ENCODE data around the gene SLC25A42. TPM values are rescaled to one million over a fixed set of nuclear protein-coding genes. Genes with fewer than 3 reads are reported as not detected.

SLC25A42 gene
- total and polyA plus RNA-seq, 2 donors (not counting 3 experiments of a cell fraction or from before 2014, with no cell fraction given), result 6.2 to 6.3 TPM

- H3K9me3 ChIP-seq (replicated peaks; ENCODE audit: control insufficient read depth, insufficient read depth, low read length), result no peaks in the 10 kb centered on the region
- dilution Hi-C loops (cut with MboI; ENCODE audit: extremely low pct_ligation_motif_present, low sequenced_read_pairs) (no loop called here), intact Hi-C loops (cut with micrococcal nuclease) (no loop called here)
- ChIA-PET CTCF (no interaction called here), POLR2A (no interaction called here)
- no peak overlapping the region for H2AFZ ChIP-seq (ENCODE audit: low read depth, low read length)
- H3K27me3 ChIP-seq (ENCODE audit: control insufficient read depth in 2 of 2, insufficient read depth in 2 of 2, low read length in 2 of 2), result no peaks in the 10 kb centered on the region
- H3K9me1 ChIP-seq (replicated peaks; ENCODE audit: control insufficient read depth, extremely low read depth, insufficient read depth, low read length), result no peaks in the 10 kb centered on the region
- no TSS peak for BruUV-seq (replicated peaks)
- H3K4me3 ChIP-seq (replicated peaks in 1 of 3; ENCODE audit: insufficient read depth in 1 of 3, low read depth in 1 of 3, low read length in 3 of 3), result no peak overlapping the region
- H3K27ac ChIP-seq (ENCODE audit: insufficient read depth, low read depth, low read length), result no peak overlapping the region
- H3K4me2 ChIP-seq (ENCODE audit: insufficient read depth, low read length), result no peak overlapping the region
- H3K9ac ChIP-seq (replicated peaks; ENCODE audit: extremely low read depth, insufficient read depth, low read length), result no peak overlapping the region
- no peak for FAIRE-seq
- H4K20me1 ChIP-seq (replicated peaks; ENCODE audit: control insufficient read depth, extremely low read depth, insufficient read depth, low read length), result no peaks in the 10 kb centered on the region
- H3K36me3 ChIP-seq (ENCODE audit: control insufficient read depth in 2 of 2, extremely low read depth in 1 of 2, insufficient read depth in 2 of 2, low read length in 2 of 2), result no peaks in the 10 kb centered on the region
- no peaks in the 10 kb centered on the region for H3K4me1 ChIP-seq (ENCODE audit: control insufficient read depth, extremely low read depth, insufficient read depth, low read length)
- TF ChIP-seq FOS (IDR thresholded peaks at IDR 0.05; ENCODE audit: borderline replicate concordance, insufficient read depth, low read length), result no peak
- no peak for TF ChIP-seq GATA2 (IDR thresholded peaks at IDR 0.05; ENCODE audit: insufficient read depth, insufficient read length, low read depth, low read length)
- TF ChIP-seq EZH2 (IDR thresholded peaks at IDR 0.05; ENCODE audit: borderline replicate concordance, low read depth, low read length, severe bottlenecking), result no peak
- TF ChIP-seq POLR2AphosphoS5 (IDR thresholded peaks at IDR 0.05; ENCODE audit: insufficient read depth, low read depth, low read length), result no peak
- TF ChIP-seq CTCF (IDR thresholded peaks at IDR 0.05; ENCODE audit: extremely low read depth in 1 of 2, insufficient read depth in 1 of 2, low read depth in 1 of 2, low read length in 2 of 2), result no peak
- no peak for TF ChIP-seq MYC (IDR thresholded peaks at IDR 0.05; ENCODE audit: low read depth, low read length)
- TF ChIP-seq JUN (IDR thresholded peaks at IDR 0.05; ENCODE audit: borderline replicate concordance, insufficient read depth, insufficient read length, low read depth), result no peak
- TF ChIP-seq POLR2A (IDR thresholded peaks at IDR 0.05; ENCODE audit: low read depth, low read length), result no peak
- TF ChIP-seq MAX (IDR thresholded peaks at IDR 0.05; ENCODE audit: insufficient read depth, insufficient read length), result no peak
- no peaks in the 10 kb centered on the region for H3K79me2 ChIP-seq (ENCODE audit: control insufficient read depth, insufficient read depth, low read length)
- no peak for DNase-seq (ENCODE audit: low read depth, low spot score)
Measured at GRCh38 chr19:19151418-19151817, 87.6 kb downstream of the SLC25A42 start.
